SK-N-SH (cell line): Measurements from ENCODE around the gene DEPDC1. TPM values are rescaled to one million over a fixed set of nuclear protein-coding genes. Genes with fewer than 3 reads are reported as not detected.

Source experiments
- CTCF ChIA-PET: fragments of 300-600, 350-600 bp; formaldehyde crosslinking; extraction: SDS; loops from one replicate; lab custom pipeline; 2021; lab: Yijun Ruan, JAX
- POLR2A ChIA-PET: fragments of 350-600 bp; sonication (Branson Sonifier 250); formaldehyde crosslinking; extraction: SDS; loops from one replicate; lab custom pipeline; 2020; ENCODE audit warnings: antibody characterized with exemption, inconsistent platforms; lab: Yijun Ruan, JAX
- DNase-seq: peaks from one replicate; pipeline ENCODE4 v3.0.0; 2012
- H2AFZ ChIP-seq: fragments of 200-600 bp; sonication (generic); 2 replicates; pipeline ENCODE4 v1.8.1; 2016; ENCODE audit warnings: antibody characterized with exemption, mild to moderate bottlenecking, low read depth
- H3F3A ChIP-seq: fragments of 200-600 bp; sonication (generic); replicated peaks from 2 replicates; pipeline ENCODE3; 2016; ENCODE audit warnings: antibody characterized with exemption, mild to moderate bottlenecking; ENCODE audit not compliant: insufficient read depth
- H3K27ac ChIP-seq, 2 experiments: fragments of 200-500 bp in 1 of 2; fragments of 200-600 bp in 1 of 2; sonication (Bioruptor generic) in 1 of 2; sonication (generic), shearing (Covaris generic) in 1 of 2; 2 replicates each; pipeline versions ENCODE4 v1.5.1 to v1.6.1; 2014 to 2016; ENCODE audit warnings: low read depth in 2 of 2, inconsistent platforms in 1 of 2, low read length in 1 of 2, mild to moderate bottlenecking in 1 of 2, mixed read lengths in 1 of 2
- H3K27me3 ChIP-seq: fragments of 200-600 bp; sonication (generic), shearing (Covaris generic); 2 replicates; pipeline ENCODE4 v1.6.1; 2016; ENCODE audit warnings: mixed run types; ENCODE audit not compliant: insufficient read depth
- H3K36me3 ChIP-seq, 2 experiments: fragments of 200-500 bp in 1 of 2; fragments of 200-600 bp in 1 of 2; sonication (Bioruptor generic) in 1 of 2; sonication (generic) in 1 of 2; replicated peaks in 1 of 2; 2 replicates each; pipeline versions ENCODE3 to v1.5.1; 2014 to 2016; ENCODE audit warnings: low read length in 1 of 2, mild to moderate bottlenecking in 1 of 2; ENCODE audit not compliant: insufficient read depth in 2 of 2, control insufficient read depth in 1 of 2
- H3K4me1 ChIP-seq, 2 experiments: fragments of 200-500 bp in 1 of 2; fragments of 200-600 bp in 1 of 2; sonication (Bioruptor generic) in 1 of 2; sonication (generic), shearing (Covaris generic) in 1 of 2; 2 replicates each; pipeline versions ENCODE4 v1.5.1 to v1.6.1; 2014 to 2016; ENCODE audit warnings: low read depth in 1 of 2, low read length in 1 of 2, mixed run types in 1 of 2; ENCODE audit not compliant: insufficient read depth in 2 of 2, control insufficient read depth in 1 of 2
- H3K4me2 ChIP-seq: fragments of 200-600 bp; sonication (generic), shearing (Covaris generic); 2 replicates; pipeline ENCODE4 v1.6.1; 2017; ENCODE audit warnings: mixed run types
- H3K4me3 ChIP-seq, 2 experiments: fragments of 200-500 bp in 1 of 2; fragments of 200-600 bp in 1 of 2; sonication (Bioruptor generic) in 1 of 2; sonication (generic), shearing (Covaris generic) in 1 of 2; 2 replicates each; pipeline versions ENCODE4 v1.5.1 to v1.8.1; 2014 to 2016; ENCODE audit warnings: low read depth in 2 of 2, inconsistent platforms in 1 of 2, low read length in 1 of 2, mild to moderate bottlenecking in 1 of 2, mixed read lengths in 1 of 2, moderate library complexity in 1 of 2
- H3K79me2 ChIP-seq: fragments of 200-600 bp; sonication (generic); 2 replicates; pipeline ENCODE4 v1.8.1; 2017; ENCODE audit warnings: mild to moderate bottlenecking; ENCODE audit not compliant: insufficient read depth
- H3K9ac ChIP-seq: fragments of 200-600 bp; sonication (generic); 2 replicates; pipeline ENCODE4 v1.6.1; 2017; ENCODE audit warnings: mixed run types
- H3K9me2 ChIP-seq: fragments of 200-600 bp; sonication (generic); 2 replicates; pipeline ENCODE4 v1.6.1; 2017; ENCODE audit warnings: mixed run types
- H3K9me3 ChIP-seq: fragments of 200-600 bp; sonication (generic); 2 replicates; pipeline ENCODE4 v1.6.1; 2017; ENCODE audit warnings: mixed run types, mild to moderate bottlenecking, moderate library complexity
- H4K20me1 ChIP-seq: fragments of 200-600 bp; sonication (generic); 2 replicates; pipeline ENCODE4 v1.6.1; 2017; ENCODE audit warnings: mild to moderate bottlenecking, mixed run types; ENCODE audit not compliant: insufficient read depth
- CTCF ChIP-seq: fragments of 200-600 bp; sonication (generic); IDR thresholded peaks from 2 replicates; pipeline ENCODE4 v1.6.1; 2017; ENCODE audit warnings: antibody characterized with exemption, mild to moderate bottlenecking, moderate library complexity
- EP300 ChIP-seq, 2 experiments: IDR thresholded peaks; 2 replicates each; pipeline versions ENCODE4 v1.4.0 to v1.6.1; 2012; ENCODE audit warnings: borderline replicate concordance in 1 of 2, low read depth in 1 of 2, low read length in 1 of 2
- EZH2phosphoT487 ChIP-seq: fragments of 200-600 bp; sonication (generic); IDR thresholded peaks from 2 replicates; pipeline ENCODE4 v1.6.1; 2017; ENCODE audit warnings: low read depth, mixed run types, mild to moderate bottlenecking, antibody characterized with exemption, moderate library complexity, borderline replicate concordance
- FOSL2 ChIP-seq: IDR thresholded peaks from 2 replicates; pipeline ENCODE4 v1.4.0; 2012; ENCODE audit warnings: low read depth, mild to moderate bottlenecking, moderate library complexity, borderline replicate concordance
- FOXJ3 ChIP-seq: sonication (generic); formaldehyde crosslinking; IDR thresholded peaks from 2 replicates; pipeline ENCODE4 v1.5.1; 2020; ENCODE audit warnings: mild to moderate bottlenecking, missing genetic modification reagents
- GABPA ChIP-seq: IDR thresholded peaks from 2 replicates; pipeline ENCODE4 v1.4.0; 2012; ENCODE audit warnings: low read depth, mild to moderate bottlenecking
- IRF3 ChIP-seq: fragments of 150-350 bp; IDR thresholded peaks from 2 replicates; pipeline ENCODE4 v1.6.1; 2016; ENCODE audit warnings: mild to moderate bottlenecking, low read depth, low read length
- MAX ChIP-seq: IDR thresholded peaks from 2 replicates; pipeline ENCODE4 v1.4.0; 2012; ENCODE audit warnings: low read depth
- MXI1 ChIP-seq: IDR thresholded peaks from 2 replicates; pipeline ENCODE4 v1.6.1; 2012; ENCODE audit warnings: mild to moderate bottlenecking, low read depth, low read length, improper control_type of control experiment
- NFIC ChIP-seq: IDR thresholded peaks from 2 replicates; pipeline ENCODE4 v1.4.0; 2012; ENCODE audit warnings: borderline replicate concordance
- POLR2AphosphoS5 ChIP-seq: IDR thresholded peaks from 2 replicates; pipeline ENCODE4 v1.6.1; 2012; ENCODE audit warnings: low read depth, low read length
- RCOR1 ChIP-seq: fragments of 150-350 bp; IDR thresholded peaks from 2 replicates; pipeline ENCODE4 v1.6.1; 2017; ENCODE audit warnings: antibody characterized with exemption, low read length
- RXRA ChIP-seq: IDR thresholded peaks from 2 replicates; pipeline ENCODE4 v1.4.0; 2012; ENCODE audit warnings: low read depth, mild to moderate bottlenecking, borderline replicate concordance
- SIN3A ChIP-seq: IDR thresholded peaks from 2 replicates; pipeline ENCODE4 v1.6.1; 2012; ENCODE audit warnings: low read depth, mild to moderate bottlenecking, low read length, moderate library complexity, borderline replicate concordance
- SMC3 ChIP-seq: IDR thresholded peaks from 2 replicates; pipeline ENCODE4 v1.6.1; 2012; ENCODE audit warnings: low read depth, low read length, improper control_type of control experiment
- TAF1 ChIP-seq: IDR thresholded peaks from 2 replicates; pipeline ENCODE4 v1.6.1; 2012; ENCODE audit warnings: low read depth, mild to moderate bottlenecking, low read length, moderate library complexity, borderline replicate concordance
- TEAD4 ChIP-seq: IDR thresholded peaks from 2 replicates; pipeline ENCODE4 v1.4.0; 2012; ENCODE audit warnings: mild to moderate bottlenecking, borderline replicate concordance; ENCODE audit not compliant: insufficient read depth
- USF1 ChIP-seq: IDR thresholded peaks from 2 replicates; pipeline ENCODE4 v1.4.0; 2012; ENCODE audit warnings: low read depth, borderline replicate concordance
- USF2 ChIP-seq: fragments of 150-350 bp; IDR thresholded peaks from 2 replicates; pipeline ENCODE4 v1.6.1; 2017; ENCODE audit warnings: antibody characterized with exemption, low read length, low read depth, borderline replicate concordance
- ZBTB33 ChIP-seq: IDR thresholded peaks from 2 replicates; pipeline ENCODE4 v1.4.0; 2012; ENCODE audit warnings: low read depth, borderline replicate concordance
- WGBS: methylation state at CpG from one replicate; pipeline ENCODE4 v1.1.6; 2017; ENCODE audit warnings: low lambda C conversion rate; 5-methylcytosine and 5-hydroxymethylcytosine counted together
- polyA plus RNA-seq, 3 experiments: library from polyadenylated mRNA; depleted of rRNA; stranded (reverse); fragments of >200 nt; gene quantifications; 2 replicates each; pipeline ENCODE4 v1.2.3, GENCODE V29; 2012

The DEPDC1 gene
- polyA plus RNA-seq, 1 of the 3 experiments (the other 2 are of a cell fraction) = 3.8 TPM

- no peaks in the 10 kb centered on the region for H4K20me1 ChIP-seq
- TF ChIP-seq SIN3A = no peak
- TF ChIP-seq TEAD4 = no peak
- no peak for TF ChIP-seq POLR2AphosphoS5
- TF ChIP-seq MXI1 = no peak
- no peak for TF ChIP-seq TAF1
- TF ChIP-seq CTCF = no peak
- TF ChIP-seq FOSL2 = no peak
- no peak for TF ChIP-seq EZH2phosphoT487
- H3K27ac ChIP-seq = no peak overlapping the region
- no peak overlapping the region for H2AFZ ChIP-seq
- no peaks in the 10 kb centered on the region for H3K9me2 ChIP-seq
- no peak overlapping the region for H3K4me3 ChIP-seq
- WGBS = 75% methylated on average over 2 of the region's 2 CpGs
- no peaks in the 10 kb centered on the region for H3K27me3 ChIP-seq
- no peak for DNase-seq
- no peaks in the 10 kb centered on the region; a peak in 1 of 4 replicates for H3K4me1 ChIP-seq
- H3K79me2 ChIP-seq = no peaks in the 10 kb centered on the region
- H3K9ac ChIP-seq = no peak overlapping the region
- ChIA-PET CTCF (interaction anchor here (1.0 to 2.7 kb wide), 4 partner anchors 11 to 342 kb away, joined by 3 to 12 read pairs (median 8); no protein-coding TSS in a partner anchor), POLR2A (no interaction called here)
- no peaks in the 10 kb centered on the region for H3K36me3 ChIP-seq
- no peaks in the 10 kb centered on the region for H3F3A ChIP-seq
- no peak overlapping the region for H3K4me2 ChIP-seq
- H3K9me3 ChIP-seq = no peaks in the 10 kb centered on the region
These were observed 37.8 kb downstream of the DEPDC1 start for GRCh38 chr1:68459091-68459490.

- H3K27ac ChIP-seq = no peak overlapping the region
- 79% methylated on average over 1 of the region's 1 CpG for WGBS
- H3K9ac ChIP-seq = no peak overlapping the region
- no peaks in the 10 kb centered on the region for H3K36me3 ChIP-seq
- H3K4me3 ChIP-seq = no peak overlapping the region
- H3K79me2 ChIP-seq = no peaks in the 10 kb centered on the region
- no peaks in the 10 kb centered on the region for H4K20me1 ChIP-seq
- no peak overlapping the region for H2AFZ ChIP-seq
- H3F3A ChIP-seq = no peaks in the 10 kb centered on the region
- H3K9me3 ChIP-seq = no peaks in the 10 kb centered on the region
- peaks cover 0 to 9% of the 10 kb centered on the region in 2 experiments; a peak in 3 of 4 replicates for H3K4me1 ChIP-seq
- CTCF ChIA-PET = no interaction called here
- H3K4me2 ChIP-seq = no peak overlapping the region
- no peak for DNase-seq
- H3K9me2 ChIP-seq = no peaks in the 10 kb centered on the region
- TF ChIP-seq FOXJ3 (CRISPR knock-in tag) = no peak
- no peak for TF ChIP-seq USF1
- TF ChIP-seq IRF3 = no peak
- no peak for TF ChIP-seq RXRA
- no peak for TF ChIP-seq USF2
- no peak for TF ChIP-seq SMC3
- no peak for TF ChIP-seq EP300 (IDR thresholded peaks at IDR 0.05; ENCODE audit: borderline replicate concordance in 1 of 2, low read depth in 1 of 2, low read length in 1 of 2)
- no peak for TF ChIP-seq EZH2phosphoT487
- TF ChIP-seq ZBTB33 = no peak
- no peak for TF ChIP-seq NFIC
- TF ChIP-seq MXI1 = no peak
- TF ChIP-seq TAF1 = no peak
- TF ChIP-seq RCOR1 = no peak
- TF ChIP-seq MAX = no peak
- no peak for TF ChIP-seq TEAD4
- TF ChIP-seq GABPA = no peak
- POLR2A ChIA-PET = no interaction called here
- H3K27me3 ChIP-seq = no peaks in the 10 kb centered on the region
These were observed 40.7 kb downstream of the DEPDC1 start for GRCh38 chr1:68456202-68456601.
